SU-DHL-6 (cell line): Measurements from ENCODE around the gene APH1B.

ENCODE experiments used
- H2AFZ ChIP-seq: fragments of 200-600 bp; sonication (generic); 2 replicates; pipeline ENCODE4 v1.6.1; 2014; ENCODE audit warnings: low read depth, mild to moderate bottlenecking, moderate library complexity, mixed read lengths, antibody characterized with exemption, low read length; ENCODE audit not compliant: severe bottlenecking
- H3F3A ChIP-seq: fragments of 200-600 bp; shearing (Covaris generic); 2 replicates; pipeline ENCODE4 v1.6.0; 2016; ENCODE audit warnings: antibody characterized with exemption, mild to moderate bottlenecking; ENCODE audit not compliant: insufficient read depth
- H3K27ac ChIP-seq: fragments of 200-600 bp; sonication (generic); 2 replicates; pipeline ENCODE4 v1.5.1; 2016; ENCODE audit warnings: low read depth, mild to moderate bottlenecking, low read length, moderate library complexity, mixed read lengths
- H3K27me3 ChIP-seq: fragments of 200-600 bp; sonication (generic), shearing (Covaris generic); 2 replicates; pipeline ENCODE4 v1.6.0; 2014; ENCODE audit warnings: mild to moderate bottlenecking, low read length
- H3K36me3 ChIP-seq: fragments of 200-600 bp; sonication (generic); 2 replicates; pipeline ENCODE4 v1.6.1; 2014; ENCODE audit warnings: mild to moderate bottlenecking, low read length, mixed read lengths
- H3K4me2 ChIP-seq: fragments of 300-600, 200-600 bp; shearing (Covaris generic), sonication (generic); 2 replicates; pipeline ENCODE4 v1.6.0; 2014; ENCODE audit warnings: low read length, low read depth, mild to moderate bottlenecking; ENCODE audit not compliant: poor library complexity, severe bottlenecking
- H3K4me3 ChIP-seq: fragments of 200-600 bp; sonication (generic); 2 replicates; pipeline ENCODE4 v1.5.1; 2014; ENCODE audit warnings: antibody characterized with exemption, low read length, mild to moderate bottlenecking, mixed read lengths; ENCODE audit not compliant: insufficient read depth, poor library complexity, severe bottlenecking
- H3K79me2 ChIP-seq: fragments of 200-600 bp; sonication (generic); 2 replicates; pipeline ENCODE4 v1.6.1; 2014; ENCODE audit warnings: mild to moderate bottlenecking, low read length, moderate library complexity; ENCODE audit not compliant: insufficient read depth
- H3K9ac ChIP-seq: fragments of 200-600 bp; sonication (generic); 2 replicates; pipeline ENCODE4 v1.7.0; 2014; ENCODE audit warnings: mild to moderate bottlenecking, low read length
- H3K9me2 ChIP-seq: fragments of 200-600 bp; sonication (generic); replicated peaks from 2 replicates; pipeline ENCODE4 v1.6.1; 2014; ENCODE audit warnings: low read length; ENCODE audit not compliant: insufficient read depth
- H3K9me3 ChIP-seq: fragments of 200-600 bp; sonication (generic); 2 replicates; pipeline ENCODE4 v1.6.1; 2014; ENCODE audit warnings: low read length, mixed read lengths; ENCODE audit not compliant: insufficient read depth
- H4K20me1 ChIP-seq: fragments of 200-600 bp; sonication (generic); 2 replicates; pipeline ENCODE4 v1.6.1; 2014; ENCODE audit warnings: low read depth, mild to moderate bottlenecking, antibody characterized with exemption, low read length, moderate library complexity, mixed read lengths
- CTCF ChIP-seq: fragments of 200-600 bp; sonication (generic); IDR thresholded peaks from one replicate; pipeline ENCODE4 v1.5.1; 2017; ENCODE audit warnings: antibody characterized with exemption, mild to moderate bottlenecking, low read length, moderate library complexity; ENCODE audit not compliant: insufficient read depth, poor library complexity, severe bottlenecking
- EZH2phosphoT487 ChIP-seq: fragments of 200-600 bp; sonication (generic), shearing (Covaris generic); conservative IDR thresholded peaks from 2 replicates; pipeline ENCODE4 v1.6.1; 2018; ENCODE audit warnings: mild to moderate bottlenecking, antibody characterized with exemption, low read length, moderate library complexity, mixed read lengths

Gene APH1B

GRCh38 chr15:63292241-63292640, 14.8 kb downstream of the APH1B start:
- TF ChIP-seq CTCF = no peak
- TF ChIP-seq EZH2phosphoT487 = no peak

GRCh38 chr15:63292771-63293170, 15.4 kb downstream of the APH1B start:
- TF ChIP-seq CTCF (no peak), EZH2phosphoT487 (no peak)
- Histone ChIP-seq H3K4me3 (no peak overlapping the region), H3K9me2 (no peaks in the 10 kb centered on the region), H3K79me2 (no peaks in the 10 kb centered on the region), H4K20me1 (no peaks in the 10 kb centered on the region), H3K4me2 (no peak overlapping the region), H3K27ac (no peak overlapping the region), H3K27me3 (no peaks in the 10 kb centered on the region), H3F3A (0 out of 2 replicates have a peak, but pooled peaks cover 5% of the 10 kb centered on the region), H3K36me3 (no peaks in the 10 kb centered on the region), H3K9me3 (no peaks in the 10 kb centered on the region), H3K9ac (no peak overlapping the region), H2AFZ (no peak overlapping the region)

More at GRCh38 chr15:63292241-63292640, 14.8 kb downstream of the APH1B start:
- Histone ChIP-seq H4K20me1 (no peaks in the 10 kb centered on the region), H3K4me3 (no peak overlapping the region), H3K27me3 (no peaks in the 10 kb centered on the region), H3K9ac (no peak overlapping the region), H3K9me2 (no peaks in the 10 kb centered on the region), H2AFZ (no peak overlapping the region), H3K9me3 (no peaks in the 10 kb centered on the region), H3F3A (0 out of 2 replicates have a peak, but pooled peaks cover 5% of the 10 kb centered on the region), H3K4me2 (no peak overlapping the region), H3K79me2 (no peaks in the 10 kb centered on the region), H3K36me3 (no peaks in the 10 kb centered on the region), H3K27ac (no peak overlapping the region)

- no peak overlapping the region for H3K27ac ChIP-seq
- H2AFZ ChIP-seq = no peak overlapping the region
- H3K9ac ChIP-seq = no peak overlapping the region
- H3K4me2 ChIP-seq = no peak overlapping the region
- H4K20me1 ChIP-seq = no peaks in the 10 kb centered on the region
- H3K27me3 ChIP-seq = no peaks in the 10 kb centered on the region
- no peaks in the 10 kb centered on the region for H3K36me3 ChIP-seq
- H3K9me2 ChIP-seq = no peaks in the 10 kb centered on the region
- H3F3A ChIP-seq = no peaks in the 10 kb centered on the region
- no peak overlapping the region for H3K4me3 ChIP-seq
- no peak for TF ChIP-seq EZH2phosphoT487
- TF ChIP-seq CTCF = no peak
- H3K79me2 ChIP-seq = no peaks in the 10 kb centered on the region
- no peaks in the 10 kb centered on the region for H3K9me3 ChIP-seq
Measured at GRCh38 chr15:63294359-63294758, 17.0 kb downstream of the APH1B start.
